AG09309 (cell line): ENCODE measurements around the gene TMBIM6.
A peak's percentile ranks its signal among the peaks of the same experiment; 100 is the strongest.
"Not testable (repeated sequence)": the region's sequence is repeated elsewhere in the genome, so short reads cannot be mapped to it uniquely, and the experiment has no call there.

ENCODE experiments used
- DNase-seq: peaks from one replicate; pipeline ENCODE4 v3.0.0-alpha.2; 2010; ENCODE audit warnings: low read depth
- H3K4me3 ChIP-seq: 2 replicates; pipeline ENCODE4 v1.5.1; 2011; ENCODE audit warnings: mild to moderate bottlenecking, low read depth, low read length, moderate library complexity; ENCODE audit not compliant: control insufficient read depth
- TF ChIP-seq, protein P1 (sequence below): IDR thresholded peaks from 2 replicates; pipeline ENCODE4 v1.5.1; 2011; ENCODE audit warnings: mild to moderate bottlenecking, low read depth, low read length, inconsistent platforms; ENCODE audit not compliant: insufficient read depth, control insufficient read depth; ENCODE audit errors: missing control alignments

TMBIM6 gene

DNA sequence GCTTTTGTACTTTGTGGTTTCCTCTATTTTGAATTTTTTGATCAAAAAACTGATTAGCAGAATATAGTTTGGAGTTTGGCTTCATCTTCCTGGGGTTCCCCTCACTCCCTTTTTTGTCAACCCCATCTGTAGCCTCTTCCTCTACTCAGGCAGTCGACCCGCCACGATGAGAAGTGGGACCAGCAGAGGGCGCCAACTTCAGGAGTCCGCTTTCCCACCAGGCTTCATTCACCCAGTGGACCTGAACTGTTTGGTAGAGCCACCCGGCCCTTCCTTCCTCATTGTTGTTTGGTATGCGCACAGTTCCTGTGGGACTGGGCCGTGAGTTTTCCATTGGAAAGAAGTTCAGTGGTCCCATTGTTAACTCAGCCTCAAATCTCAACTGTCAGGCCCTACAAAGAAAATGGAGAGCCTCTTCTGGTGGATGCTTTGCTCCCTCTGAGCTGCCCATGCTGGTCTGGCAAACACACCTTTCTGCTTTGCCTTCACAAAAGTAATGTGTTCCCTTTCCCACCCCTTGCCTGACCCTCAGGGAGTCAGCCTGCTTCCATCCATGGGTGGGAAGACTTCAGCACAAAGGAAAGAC is 21.7 kb downstream of the TMBIM6 start:
- DNase-seq, result no peak
- TF ChIP-seq, protein P1, sequence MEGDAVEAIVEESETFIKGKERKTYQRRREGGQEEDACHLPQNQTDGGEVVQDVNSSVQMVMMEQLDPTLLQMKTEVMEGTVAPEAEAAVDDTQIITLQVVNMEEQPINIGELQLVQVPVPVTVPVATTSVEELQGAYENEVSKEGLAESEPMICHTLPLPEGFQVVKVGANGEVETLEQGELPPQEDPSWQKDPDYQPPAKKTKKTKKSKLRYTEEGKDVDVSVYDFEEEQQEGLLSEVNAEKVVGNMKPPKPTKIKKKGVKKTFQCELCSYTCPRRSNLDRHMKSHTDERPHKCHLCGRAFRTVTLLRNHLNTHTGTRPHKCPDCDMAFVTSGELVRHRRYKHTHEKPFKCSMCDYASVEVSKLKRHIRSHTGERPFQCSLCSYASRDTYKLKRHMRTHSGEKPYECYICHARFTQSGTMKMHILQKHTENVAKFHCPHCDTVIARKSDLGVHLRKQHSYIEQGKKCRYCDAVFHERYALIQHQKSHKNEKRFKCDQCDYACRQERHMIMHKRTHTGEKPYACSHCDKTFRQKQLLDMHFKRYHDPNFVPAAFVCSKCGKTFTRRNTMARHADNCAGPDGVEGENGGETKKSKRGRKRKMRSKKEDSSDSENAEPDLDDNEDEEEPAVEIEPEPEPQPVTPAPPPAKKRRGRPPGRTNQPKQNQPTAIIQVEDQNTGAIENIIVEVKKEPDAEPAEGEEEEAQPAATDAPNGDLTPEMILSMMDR, result peak; percentile 76
- H3K4me3 ChIP-seq, result no peak overlapping the region

- TF ChIP-seq, protein P1, result no peak
- DNase-seq, result no peak
- H3K4me3 ChIP-seq, result no peak overlapping the region
Observed at GRCh38 chr12:49764126-49764525, 22.8 kb downstream of the TMBIM6 start.

DNA sequence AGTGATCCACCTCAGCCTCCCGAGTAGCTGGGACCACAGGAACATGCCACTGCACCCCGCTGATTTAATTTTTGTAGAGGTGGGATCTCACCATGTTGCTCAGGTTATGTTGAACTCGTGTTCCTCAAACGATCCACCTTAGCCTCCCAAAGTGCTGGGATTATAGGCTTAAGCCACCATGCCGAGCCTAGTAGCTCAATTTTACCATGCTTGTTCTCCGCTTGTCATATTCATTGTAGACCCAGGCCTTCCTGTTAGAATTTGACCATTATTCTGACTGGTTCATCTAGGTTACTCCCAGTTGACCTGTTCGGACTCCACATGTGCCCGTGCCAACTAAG is 24.7 kb downstream of the TMBIM6 start:
- DNase-seq, result no peak
- TF ChIP-seq, protein P1, result no peak
- no peak overlapping the region for H3K4me3 ChIP-seq

GRCh38 chr12:49767333-49767732 is 26.0 kb downstream of the TMBIM6 start:
- TF ChIP-seq, protein P1, result no peak
- no peak for DNase-seq

GRCh38 chr12:49773102-49773501 is 31.7 kb downstream of the TMBIM6 start:
- not testable (repeated sequence) for DNase-seq, H3K4me3 ChIP-seq

More at GRCh38 chr12:49767333-49767732, 26.0 kb downstream of the TMBIM6 start:
- no peak overlapping the region for H3K4me3 ChIP-seq

GRCh38 chr12:49776413-49776812 is 35.1 kb downstream of the TMBIM6 start:
- no peak overlapping the region for H3K4me3 ChIP-seq
- TF ChIP-seq, protein P1, result peak; percentile 82
- peak; percentile 47 for DNase-seq

DNA sequence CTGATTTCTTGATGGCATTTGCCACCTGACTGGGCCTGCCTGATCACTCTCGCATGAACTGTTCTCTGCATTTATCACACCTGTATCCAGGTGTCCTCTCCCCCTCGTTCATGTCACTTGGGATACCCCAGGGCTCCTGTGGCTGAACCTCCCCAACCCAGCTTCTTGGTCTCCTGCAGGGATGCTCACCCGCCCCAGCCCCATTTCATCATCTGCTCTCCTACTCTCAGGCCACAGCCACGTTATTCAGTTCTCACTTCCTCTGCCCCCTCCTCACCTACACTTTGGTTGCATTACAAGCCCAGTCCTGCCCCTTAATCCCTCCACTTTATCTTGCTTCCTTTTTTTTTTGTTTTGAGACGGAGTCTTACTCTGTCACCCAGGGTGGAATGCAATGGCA is 35.5 kb downstream of the TMBIM6 start:
- TF ChIP-seq, protein P1, result no peak
- no peak for DNase-seq
- no peak overlapping the region for H3K4me3 ChIP-seq
